SJSA1 (cell line): Measurements from ENCODE around the gene SMAD6. TPM values are rescaled to one million over a fixed set of nuclear protein-coding genes. Genes with fewer than 3 reads are reported as not detected.

Source experiments
- DNase-seq, 2 experiments: peaks; one replicate each; pipeline ENCODE4 v3.0.0-alpha.2; 2015 to 2020; ENCODE audit warnings: low spot score in 2 of 2, low read depth in 1 of 2
- H3K27ac ChIP-seq: fragments of 250-450 bp; sonication (Bioruptor Pico); 2 replicates; pipeline ENCODE4 v1.5.1; 2020; ENCODE audit warnings: mild to moderate bottlenecking, moderate library complexity
- H3K27me3 ChIP-seq: fragments of 250-450 bp; sonication (Bioruptor Pico); replicated peaks from 2 replicates; pipeline ENCODE4 v1.5.1; 2020; ENCODE audit warnings: mild to moderate bottlenecking, moderate library complexity
- H3K36me3 ChIP-seq: fragments of 250-450 bp; sonication (Bioruptor Pico); 2 replicates; pipeline ENCODE4 v1.5.1; 2020; ENCODE audit warnings: mild to moderate bottlenecking
- H3K4me1 ChIP-seq: fragments of 250-450 bp; sonication (Bioruptor Pico); replicated peaks from 2 replicates; pipeline ENCODE4 v1.6.1; 2021; ENCODE audit warnings: mild to moderate bottlenecking
- H3K4me3 ChIP-seq: fragments of 250-450 bp; sonication (Bioruptor Pico); 2 replicates; pipeline ENCODE4 v1.5.1; 2020; ENCODE audit warnings: mild to moderate bottlenecking
- H3K9me3 ChIP-seq: fragments of 250-450 bp; sonication (Bioruptor Pico); replicated peaks from 2 replicates; pipeline ENCODE4 v1.5.1; 2020; ENCODE audit warnings: mild to moderate bottlenecking
- total RNA-seq: library from RNA; depleted of rRNA; stranded (reverse); fragments of >200 nt; shearing (Covaris generic); gene quantifications from 2 replicates; pipeline ENCODE4 v1.2.3, GENCODE V29; 2014

The SMAD6 gene
- total RNA-seq, 1 experiment from 2014 or later, result 46.4 TPM

- Histone ChIP-seq H3K36me3 (peaks cover 87% of the 10 kb centered on the region), H3K27ac (no peak overlapping the region)
- DNase-seq, result no peak
Measured at GRCh38 chr15:66722757-66723540, 20.9 kb downstream of the SMAD6 start.

GRCh38 chr15:66723826-66724731 is 22.0 kb downstream of the SMAD6 start:
- Histone ChIP-seq H3K9me3 (no peaks in the 10 kb centered on the region), H3K4me1 (peaks cover 63% of the 10 kb centered on the region), H3K36me3 (peaks cover 85% of the 10 kb centered on the region), H3K27ac (no peak overlapping the region), H3K27me3 (no peaks in the 10 kb centered on the region), H3K4me3 (no peak overlapping the region)
- peak in 1 of 2 experiments; percentile 46 for DNase-seq

More at GRCh38 chr15:66722757-66723540, 20.9 kb downstream of the SMAD6 start:
- Histone ChIP-seq H3K9me3 (no peaks in the 10 kb centered on the region), H3K4me1 (peaks cover 66% of the 10 kb centered on the region), H3K27me3 (no peaks in the 10 kb centered on the region), H3K4me3 (no peak overlapping the region)

- DNase-seq, result no peak
- Histone ChIP-seq H3K9me3 (no peaks in the 10 kb centered on the region), H3K4me1 (peaks cover 63% of the 10 kb centered on the region), H3K27me3 (no peaks in the 10 kb centered on the region), H3K4me3 (no peak overlapping the region), H3K36me3 (peaks cover 78% of the 10 kb centered on the region), H3K27ac (no peak overlapping the region)
Measured at GRCh38 chr15:66724732-66725463, 22.9 kb downstream of the SMAD6 start.

- peaks cover 76% of the 10 kb centered on the region for H3K36me3 ChIP-seq
- H3K4me1 ChIP-seq, result peaks cover 63% of the 10 kb centered on the region
- H3K4me3 ChIP-seq, result no peak overlapping the region
- no peak overlapping the region for H3K27ac ChIP-seq
- no peak for DNase-seq
- no peaks in the 10 kb centered on the region for H3K27me3 ChIP-seq
- no peaks in the 10 kb centered on the region for H3K9me3 ChIP-seq
Measured at GRCh38 chr15:66725464-66725785, 23.4 kb downstream of the SMAD6 start.

- Histone ChIP-seq H3K27ac (no peak overlapping the region), H3K36me3 (peaks cover 66% of the 10 kb centered on the region), H3K4me3 (no peak overlapping the region), H3K9me3 (no peaks in the 10 kb centered on the region), H3K27me3 (no peaks in the 10 kb centered on the region), H3K4me1 (peaks cover 63% of the 10 kb centered on the region)
- DNase-seq, result no peak
Measured at GRCh38 chr15:66726386-66726785, 24.4 kb downstream of the SMAD6 start.

GRCh38 chr15:66729331-66729951 is 27.4 kb downstream of the SMAD6 start:
- DNase-seq, result peak in 1 of 2 experiments; percentile 50
- H3K4me3 ChIP-seq, result no peak overlapping the region
- peaks cover 43% of the 10 kb centered on the region for H3K36me3 ChIP-seq
- peak overlapping the region; percentile 48 for H3K27ac ChIP-seq
- H3K4me1 ChIP-seq, result peaks cover 49% of the 10 kb centered on the region
- H3K27me3 ChIP-seq, result no peaks in the 10 kb centered on the region
- no peaks in the 10 kb centered on the region for H3K9me3 ChIP-seq

GRCh38 chr15:66730168-66731021 is 28.4 kb downstream of the SMAD6 start:
- Histone ChIP-seq H3K27ac (peak overlapping the region; percentile 48), H3K4me3 (no peak overlapping the region), H3K4me1 (peaks cover 56% of the 10 kb centered on the region), H3K9me3 (no peaks in the 10 kb centered on the region), H3K36me3 (peaks cover 44% of the 10 kb centered on the region), H3K27me3 (no peaks in the 10 kb centered on the region)
- peak; percentile 80 to 87 for DNase-seq

GRCh38 chr15:66733976-66734375 is 31.9 kb downstream of the SMAD6 start:
- no peak for DNase-seq
- Histone ChIP-seq H3K27ac (no peak overlapping the region), H3K4me3 (no peak overlapping the region), H3K36me3 (peaks cover 37% of the 10 kb centered on the region), H3K27me3 (no peaks in the 10 kb centered on the region), H3K9me3 (no peaks in the 10 kb centered on the region), H3K4me1 (peaks cover 67% of the 10 kb centered on the region)

- H3K4me1 ChIP-seq, result peaks cover 54% of the 10 kb centered on the region
- peak overlapping the region; percentile 64 for H3K27ac ChIP-seq
- H3K36me3 ChIP-seq, result peaks cover 39% of the 10 kb centered on the region
- H3K9me3 ChIP-seq, result no peaks in the 10 kb centered on the region
- no peaks in the 10 kb centered on the region for H3K27me3 ChIP-seq
- peak; percentile 89 to 91 for DNase-seq
- H3K4me3 ChIP-seq, result no peak overlapping the region; the same call in 1 of the 2 replicates
Measured at GRCh38 chr15:66734961-66735908, 33.2 kb downstream of the SMAD6 start.

- no peak overlapping the region; the same call in 1 of the 2 replicates for H3K4me3 ChIP-seq
- H3K9me3 ChIP-seq, result no peaks in the 10 kb centered on the region
- peak overlapping the region; percentile 64 for H3K27ac ChIP-seq
- peaks cover 47% of the 10 kb centered on the region for H3K4me1 ChIP-seq
- peak in 1 of 2 experiments; percentile 86 for DNase-seq
- no peaks in the 10 kb centered on the region for H3K27me3 ChIP-seq
- peaks cover 45% of the 10 kb centered on the region for H3K36me3 ChIP-seq
Measured at GRCh38 chr15:66735909-66736305, 33.9 kb downstream of the SMAD6 start.

GRCh38 chr15:66737243-66738010 is 35.4 kb downstream of the SMAD6 start:
- no peak for DNase-seq
- no peaks in the 10 kb centered on the region for H3K27me3 ChIP-seq
- peaks cover 40% of the 10 kb centered on the region for H3K4me1 ChIP-seq
- H3K9me3 ChIP-seq, result no peaks in the 10 kb centered on the region
- peaks cover 53% of the 10 kb centered on the region for H3K36me3 ChIP-seq
- H3K4me3 ChIP-seq, result no peak overlapping the region
- H3K27ac ChIP-seq, result no peak overlapping the region
